Effector memory CD8-positive, alpha-beta T cell (primary cell): Measurements from ENCODE around the gene SLC27A4.

Source experiments
- ATAC-seq: fragments of 150-1000 bp; cut with Tn5 transposase; replicated peaks from 2 replicates; pipeline ENCODE4 v1.10.0; 2021; ENCODE audit warnings: mild to moderate bottlenecking, moderate library complexity
- DNase-seq, 3 experiments: peaks; one replicate each; pipeline ENCODE4 v3.0.0; 2021
- H3K27ac Mint-ChIP-seq, 2 donors: one replicate each; pipeline ENCODE4 v1.8.0; 2022; ENCODE audit warnings: mild to moderate bottlenecking in 2 of 2, mixed read lengths in 2 of 2, moderate library complexity in 2 of 2
- H3K27me3 Mint-ChIP-seq, 2 donors: one replicate each; pipeline ENCODE4 v1.8.0; 2022; ENCODE audit warnings: mixed read lengths in 2 of 2
- H3K36me3 Mint-ChIP-seq: one replicate; pipeline ENCODE4 v1.8.0; 2022; ENCODE audit warnings: mild to moderate bottlenecking, moderate library complexity, mixed read lengths; ENCODE audit not compliant: insufficient read depth
- H3K4me1 Mint-ChIP-seq, 2 donors: one replicate each; pipeline ENCODE4 v1.8.0; 2022; ENCODE audit warnings: low read depth in 2 of 2, mixed read lengths in 2 of 2
- H3K4me3 Mint-ChIP-seq, 2 donors: one replicate each; pipeline ENCODE4 v1.8.0; 2022; ENCODE audit warnings: mild to moderate bottlenecking in 2 of 2, mixed read lengths in 2 of 2, moderate library complexity in 2 of 2
- H3K9me3 Mint-ChIP-seq, 2 donors: one replicate each; pipeline ENCODE4 v1.8.0; 2022; ENCODE audit warnings: mixed read lengths in 2 of 2

Gene SLC27A4

GRCh38 chr9:128361296-128361985, 21.1 kb downstream of the SLC27A4 start:
- peak overlapping the region; percentile 66 to 77 for H3K4me3 Mint-ChIP-seq
- ATAC-seq: no peak
- H3K4me1 Mint-ChIP-seq: peaks cover 5 to 10% of the 10 kb centered on the region in 2 donors
- DNase-seq: no peak
- H3K36me3 Mint-ChIP-seq: peaks cover 10% of the 10 kb centered on the region
- H3K9me3 Mint-ChIP-seq: no peaks in the 10 kb centered on the region
- peaks cover 0 to 14% of the 10 kb centered on the region in 2 donors for H3K27me3 Mint-ChIP-seq
- H3K27ac Mint-ChIP-seq: peak overlapping the region in 1 of 2 donors; percentile 86

GRCh38 chr9:128361986-128362646, 21.8 kb downstream of the SLC27A4 start:
- Mint-ChIP-seq H3K4me1 (peaks cover 5 to 10% of the 10 kb centered on the region in 2 donors), H3K27me3 (peaks cover 6 to 21% of the 10 kb centered on the region in 2 donors), H3K9me3 (no peaks in the 10 kb centered on the region), H3K4me3 (peak overlapping the region; percentile 66 to 77), H3K27ac (peak overlapping the region in 1 of 2 donors; percentile 86), H3K36me3 (peaks cover 6% of the 10 kb centered on the region)
- DNase-seq (peak; percentile 52 to 65 (median 59)), ATAC-seq (peak; percentile 93)

GRCh38 chr9:128362774-128363173, 22.4 kb downstream of the SLC27A4 start:
- peaks cover 5 to 10% of the 10 kb centered on the region in 2 donors for H3K4me1 Mint-ChIP-seq
- DNase-seq: no peak
- peaks cover 3% of the 10 kb centered on the region for H3K36me3 Mint-ChIP-seq
- no peaks in the 10 kb centered on the region for H3K9me3 Mint-ChIP-seq
- ATAC-seq: no peak
- H3K27me3 Mint-ChIP-seq: peaks cover 8 to 26% of the 10 kb centered on the region in 2 donors
- peak overlapping the region in 1 of 2 donors; percentile 86 for H3K27ac Mint-ChIP-seq
- no peak overlapping the region for H3K4me3 Mint-ChIP-seq

GRCh38 chr9:128365525-128365924, 25.2 kb downstream of the SLC27A4 start:
- no peak overlapping the region for H3K4me3 Mint-ChIP-seq

GRCh38 chr9:128369024-128369706, 28.8 kb downstream of the SLC27A4 start:
- Mint-ChIP-seq H3K4me1 (peaks cover 26 to 35% of the 10 kb centered on the region in 2 donors), H3K4me3 (no peak overlapping the region), H3K27ac (no peak overlapping the region), H3K36me3 (peaks cover 14% of the 10 kb centered on the region), H3K9me3 (no peaks in the 10 kb centered on the region), H3K27me3 (peaks cover 8 to 26% of the 10 kb centered on the region in 2 donors)
- ATAC-seq (no peak), DNase-seq (no peak)

More at GRCh38 chr9:128365525-128365924, 25.2 kb downstream of the SLC27A4 start:
- Mint-ChIP-seq H3K4me1 (peaks cover 10 to 14% of the 10 kb centered on the region in 2 donors), H3K27ac (no peak overlapping the region), H3K9me3 (no peaks in the 10 kb centered on the region), H3K36me3 (no peaks in the 10 kb centered on the region), H3K27me3 (peaks cover 8 to 26% of the 10 kb centered on the region in 2 donors)
- DNase-seq: no peak
- ATAC-seq: no peak

- ATAC-seq (no peak), DNase-seq (no peak)
- Mint-ChIP-seq H3K36me3 (peaks cover 14% of the 10 kb centered on the region), H3K9me3 (no peaks in the 10 kb centered on the region), H3K4me3 (peak overlapping the region; percentile 87 to 99), H3K4me1 (peaks cover 26 to 35% of the 10 kb centered on the region in 2 donors), H3K27ac (peak overlapping the region; percentile 95 to 98), H3K27me3 (peaks cover 8 to 21% of the 10 kb centered on the region in 2 donors)
Observed at GRCh38 chr9:128370367-128370751, 30.0 kb downstream of the SLC27A4 start.

- Mint-ChIP-seq H3K27me3 (peaks cover 8 to 15% of the 10 kb centered on the region in 2 donors), H3K27ac (peak within 1 kb of the TSS; percentile 95 to 98), H3K9me3 (no peaks in the 10 kb centered on the region), H3K36me3 (peaks cover 14% of the 10 kb centered on the region), H3K4me1 (peaks cover 28 to 35% of the 10 kb centered on the region in 2 donors), H3K4me3 (peak within 1 kb of the TSS; percentile 87 to 99)
- DNase-seq (peak; percentile 92 to 94 (median 93)), ATAC-seq (peak; percentile 96)
Observed at GRCh38 chr9:128370752-128371629, 30.7 kb downstream of the SLC27A4 start, which contains the start of gene URM1. URM1 (plus strand) TSS chr9:128371374; CDS start chr9:128371381, 7 bp downstream.

- Mint-ChIP-seq H3K9me3 (no peaks in the 10 kb centered on the region), H3K36me3 (peaks cover 14% of the 10 kb centered on the region), H3K27me3 (peaks cover 6 to 9% of the 10 kb centered on the region in 2 donors), H3K4me1 (peaks cover 28 to 35% of the 10 kb centered on the region in 2 donors), H3K27ac (peak overlapping the region; percentile 95 to 98), H3K4me3 (peak overlapping the region; percentile 87 to 99)
- no peak for ATAC-seq
- DNase-seq: no peak
Observed at GRCh38 chr9:128371630-128372117, 31.3 kb downstream of the SLC27A4 start.

GRCh38 chr9:128372188-128372641, 31.9 kb downstream of the SLC27A4 start:
- H3K4me3 Mint-ChIP-seq: peak overlapping the region; percentile 87 to 99
- H3K4me1 Mint-ChIP-seq: peaks cover 28 to 35% of the 10 kb centered on the region in 2 donors
- H3K27me3 Mint-ChIP-seq: peaks cover under 1 to 4% of the 10 kb centered on the region in 2 donors
- peaks cover 14% of the 10 kb centered on the region for H3K36me3 Mint-ChIP-seq
- H3K9me3 Mint-ChIP-seq: no peaks in the 10 kb centered on the region
- ATAC-seq (no peak), DNase-seq (no peak)
- H3K27ac Mint-ChIP-seq: peak overlapping the region; percentile 95 to 98

- peak overlapping the region in 1 of 2 donors; percentile 61 for H3K27ac Mint-ChIP-seq
- no peak for DNase-seq
- ATAC-seq: no peak
Observed at GRCh38 chr9:128372784-128373183, 32.5 kb downstream of the SLC27A4 start.

GRCh38 chr9:128374221-128374675, 33.9 kb downstream of the SLC27A4 start:
- Mint-ChIP-seq H3K9me3 (no peaks in the 10 kb centered on the region), H3K27me3 (no peaks in the 10 kb centered on the region), H3K36me3 (peaks cover 28% of the 10 kb centered on the region), H3K4me3 (no peak overlapping the region), H3K27ac (no peak overlapping the region), H3K4me1 (peaks cover 28 to 35% of the 10 kb centered on the region in 2 donors)
- no peak for DNase-seq
- no peak for ATAC-seq

More at GRCh38 chr9:128372784-128373183, 32.5 kb downstream of the SLC27A4 start:
- H3K36me3 Mint-ChIP-seq: peaks cover 14% of the 10 kb centered on the region
- no peaks in the 10 kb centered on the region for H3K9me3 Mint-ChIP-seq
- peak overlapping the region; percentile 87 to 99 for H3K4me3 Mint-ChIP-seq
- peaks cover 28 to 35% of the 10 kb centered on the region in 2 donors for H3K4me1 Mint-ChIP-seq
- no peaks in the 10 kb centered on the region for H3K27me3 Mint-ChIP-seq

GRCh38 chr9:128375865-128376264, 35.5 kb downstream of the SLC27A4 start:
- DNase-seq (no peak), ATAC-seq (no peak)
- Mint-ChIP-seq H3K4me1 (peaks cover 21 to 30% of the 10 kb centered on the region in 2 donors), H3K27ac (no peak overlapping the region), H3K9me3 (no peaks in the 10 kb centered on the region), H3K27me3 (no peaks in the 10 kb centered on the region), H3K4me3 (no peak overlapping the region), H3K36me3 (peaks cover 38% of the 10 kb centered on the region)
